ENCODE results near the gene CAMK2N1. TPM values are rescaled to one million over a fixed set of nuclear protein-coding genes. Genes with fewer than 3 reads are reported as not detected.

CAMK2N1 gene
- total RNA-seq, 2 experiments from 2014 or later: 0.48 to 0.49 TPM

- Mint-ChIP-seq H3K4me1 (peaks cover 6% of the 10 kb centered on the region), H3K27ac (no peak overlapping the region), H3K9me3 (ENCODE audit: low read depth) (no peaks in the 10 kb centered on the region), H3K4me3 (no peak overlapping the region), H3K36me3 (ENCODE audit: low read depth) (no peaks in the 10 kb centered on the region), H3K27me3 (peaks cover 35% of the 10 kb centered on the region)
- no peak for ATAC-seq
- intact Hi-C loops (cut with DNase I, micrococcal nuclease): no loop called here
- POLR2A ChIA-PET: interaction anchor here (0.6 kb wide), 1 partner anchor 196 kb away, joined by 3 read pairs; no protein-coding TSS in a partner anchor
- no peak for DNase-seq
- CTCF ChIA-PET: no interaction called here
Measured at GRCh38 chr1:20463502-20463901, 22.5 kb downstream of the CAMK2N1 start.

- H3K4me1 Mint-ChIP-seq: peaks cover 6% of the 10 kb centered on the region
- ChIA-PET POLR2A (no interaction called here), CTCF (no interaction called here)
- no peak overlapping the region for H3K4me3 Mint-ChIP-seq
- ATAC-seq (no peak), DNase-seq (no peak)
- H3K27ac Mint-ChIP-seq: no peak overlapping the region
- peaks cover 30% of the 10 kb centered on the region for H3K27me3 Mint-ChIP-seq
- H3K36me3 Mint-ChIP-seq (ENCODE audit: low read depth): no peaks in the 10 kb centered on the region
- intact Hi-C loops (cut with DNase I, micrococcal nuclease): no loop called here
- H3K9me3 Mint-ChIP-seq (ENCODE audit: low read depth): no peaks in the 10 kb centered on the region
Measured at GRCh38 chr1:20462397-20462796, 23.6 kb downstream of the CAMK2N1 start.

GRCh38 chr1:20458717-20459116 lies 27.3 kb downstream of the CAMK2N1 start:
- intact Hi-C loops (cut with DNase I, micrococcal nuclease): no loop called here
- Mint-ChIP-seq H3K27ac (no peak overlapping the region), H3K27me3 (peaks cover 22% of the 10 kb centered on the region), H3K36me3 (ENCODE audit: low read depth) (no peaks in the 10 kb centered on the region), H3K4me3 (no peak overlapping the region), H3K4me1 (no peaks in the 10 kb centered on the region), H3K9me3 (ENCODE audit: low read depth) (no peaks in the 10 kb centered on the region)
- DNase-seq: no peak
- POLR2A ChIA-PET: no interaction called here
- CTCF ChIA-PET: no interaction called here
- no peak for ATAC-seq

- ATAC-seq: no peak
- H3K27ac Mint-ChIP-seq: no peak overlapping the region
- ChIA-PET CTCF (interaction anchor here (0.6 kb wide), 1 partner anchor 39 kb away, joined by 3 read pairs; no protein-coding TSS in a partner anchor), POLR2A (no interaction called here)
- intact Hi-C loops (cut with DNase I, micrococcal nuclease): no loop called here
- H3K27me3 Mint-ChIP-seq: peaks cover 24% of the 10 kb centered on the region
- no peak for DNase-seq
- no peaks in the 10 kb centered on the region for H3K9me3 Mint-ChIP-seq (ENCODE audit: low read depth)
- H3K4me1 Mint-ChIP-seq: no peaks in the 10 kb centered on the region
- H3K36me3 Mint-ChIP-seq (ENCODE audit: low read depth): no peaks in the 10 kb centered on the region
- H3K4me3 Mint-ChIP-seq: no peak overlapping the region
Measured at GRCh38 chr1:20454004-20454403, 32.0 kb downstream of the CAMK2N1 start.

GRCh38 chr1:20449735-20450311 lies 36.2 kb downstream of the CAMK2N1 start:
- H3K9me3 Mint-ChIP-seq (ENCODE audit: low read depth): no peaks in the 10 kb centered on the region
- H3K27me3 Mint-ChIP-seq: peaks cover 14% of the 10 kb centered on the region
- ATAC-seq (no peak), DNase-seq (no peak)
- H3K4me1 Mint-ChIP-seq: no peaks in the 10 kb centered on the region
- intact Hi-C loops (cut with DNase I, micrococcal nuclease): no loop called here
- ChIA-PET CTCF (no interaction called here), POLR2A (interaction anchor here (0.7 kb wide), 1 partner anchor 32 kb away, joined by 4 read pairs; no protein-coding TSS in a partner anchor)
- H3K27ac Mint-ChIP-seq: no peak overlapping the region
- H3K4me3 Mint-ChIP-seq: no peak overlapping the region
- H3K36me3 Mint-ChIP-seq (ENCODE audit: low read depth): no peaks in the 10 kb centered on the region

- CTCF ChIA-PET: no interaction called here
- Mint-ChIP-seq H3K36me3 (ENCODE audit: low read depth) (no peaks in the 10 kb centered on the region), H3K27ac (no peak overlapping the region), H3K27me3 (peaks cover 14% of the 10 kb centered on the region), H3K4me3 (no peak overlapping the region), H3K4me1 (no peaks in the 10 kb centered on the region), H3K9me3 (ENCODE audit: low read depth) (no peaks in the 10 kb centered on the region)
- DNase-seq: no peak
- POLR2A ChIA-PET: no interaction called here
- ATAC-seq: no peak
- intact Hi-C loops (cut with DNase I, micrococcal nuclease): no loop called here
Measured at GRCh38 chr1:20448671-20449071, 37.3 kb downstream of the CAMK2N1 start.

- no peaks in the 10 kb centered on the region for H3K36me3 Mint-ChIP-seq (ENCODE audit: low read depth)
- ATAC-seq (no peak), DNase-seq (no peak)
- peaks cover 14% of the 10 kb centered on the region for H3K27me3 Mint-ChIP-seq
- CTCF ChIA-PET: interaction anchor here (0.7 to 1.3 kb wide), 2 partner anchors 17 to 124 kb away, joined by 3 to 4 read pairs; no protein-coding TSS in a partner anchor
- no peaks in the 10 kb centered on the region for H3K9me3 Mint-ChIP-seq (ENCODE audit: low read depth)
- no peak overlapping the region for H3K27ac Mint-ChIP-seq
- intact Hi-C loops (cut with DNase I, micrococcal nuclease): no loop called here
- no peak overlapping the region for H3K4me3 Mint-ChIP-seq
- H3K4me1 Mint-ChIP-seq: no peaks in the 10 kb centered on the region
- POLR2A ChIA-PET: no interaction called here
Measured at GRCh38 chr1:20447794-20448193, 38.2 kb downstream of the CAMK2N1 start.

- H3K27ac Mint-ChIP-seq: no peak overlapping the region
- DNase-seq: no peak
- intact Hi-C loops (cut with DNase I, micrococcal nuclease): no loop called here
- ATAC-seq: no peak
- no peak overlapping the region for H3K4me3 Mint-ChIP-seq
- POLR2A ChIA-PET: interaction anchor here (0.6 kb wide), 1 partner anchor 741 kb away, joined by 4 read pairs; no protein-coding TSS in a partner anchor
- peaks cover 13% of the 10 kb centered on the region for H3K27me3 Mint-ChIP-seq
- no peaks in the 10 kb centered on the region for H3K9me3 Mint-ChIP-seq (ENCODE audit: low read depth)
- H3K36me3 Mint-ChIP-seq (ENCODE audit: low read depth): no peaks in the 10 kb centered on the region
- no peaks in the 10 kb centered on the region for H3K4me1 Mint-ChIP-seq
- CTCF ChIA-PET: interaction anchor here (1.1 to 1.3 kb wide), 2 partner anchors 16 to 230 kb away, joined by 4 to 6 read pairs; no protein-coding TSS in a partner anchor
Measured at GRCh38 chr1:20446796-20447195, 39.2 kb downstream of the CAMK2N1 start.

GRCh38 chr1:20445956-20446355 lies 40.1 kb downstream of the CAMK2N1 start:
- Mint-ChIP-seq H3K36me3 (ENCODE audit: low read depth) (no peaks in the 10 kb centered on the region), H3K27ac (no peak overlapping the region), H3K9me3 (ENCODE audit: low read depth) (no peaks in the 10 kb centered on the region), H3K4me3 (no peak overlapping the region), H3K27me3 (peaks cover 11% of the 10 kb centered on the region), H3K4me1 (no peaks in the 10 kb centered on the region)
- DNase-seq (no peak), ATAC-seq (no peak)
- POLR2A ChIA-PET: no interaction called here
- CTCF ChIA-PET: interaction anchor here (1.1 kb wide), 1 partner anchor 229 kb away, joined by 6 read pairs; no protein-coding TSS in a partner anchor
- intact Hi-C loops (cut with DNase I, micrococcal nuclease): no loop called here

GRCh38 chr1:20443703-20444586 lies 42.1 kb downstream of the CAMK2N1 start:
- ChIA-PET POLR2A (no interaction called here), CTCF (interaction anchor here (1.1 kb wide), 1 partner anchor 13 kb away, joined by 3 read pairs; no protein-coding TSS in a partner anchor)
- no peak for DNase-seq
- no peaks in the 10 kb centered on the region for H3K36me3 Mint-ChIP-seq (ENCODE audit: low read depth)
- H3K27me3 Mint-ChIP-seq: peaks cover under 1% of the 10 kb centered on the region
- intact Hi-C loops (cut with DNase I, micrococcal nuclease): no loop called here
- no peak overlapping the region for H3K4me3 Mint-ChIP-seq
- H3K27ac Mint-ChIP-seq: no peak overlapping the region
- H3K4me1 Mint-ChIP-seq: no peaks in the 10 kb centered on the region
- ATAC-seq: no peak
- no peaks in the 10 kb centered on the region for H3K9me3 Mint-ChIP-seq (ENCODE audit: low read depth)

- Mint-ChIP-seq H3K27ac (no peak overlapping the region), H3K36me3 (ENCODE audit: low read depth) (no peaks in the 10 kb centered on the region), H3K27me3 (no peaks in the 10 kb centered on the region), H3K9me3 (ENCODE audit: low read depth) (no peaks in the 10 kb centered on the region), H3K4me1 (no peaks in the 10 kb centered on the region), H3K4me3 (no peak overlapping the region)
- ChIA-PET CTCF (interaction anchor here (1.1 kb wide), 1 partner anchor 12 kb away, joined by 3 read pairs; no protein-coding TSS in a partner anchor), POLR2A (no interaction called here)
- intact Hi-C loops (cut with DNase I, micrococcal nuclease): no loop called here
- no peak for ATAC-seq
- DNase-seq: no peak
Measured at GRCh38 chr1:20442920-20443625, 42.9 kb downstream of the CAMK2N1 start.
